Activated naive CD8-positive, alpha-beta T cell treated with anti-CD3 and anti-CD28 coated beads for 36 hours (primary cell): ENCODE data around the gene TATDN2. TPM values are rescaled to one million over a fixed set of nuclear protein-coding genes. Genes with fewer than 3 reads are reported as not detected.

ENCODE experiments used
- DNase-seq: peaks from one replicate; pipeline ENCODE4 v3.0.0; 2021
- H3K27ac Mint-ChIP-seq: one replicate; pipeline ENCODE4 v1.8.0; 2022; ENCODE audit warnings: mild to moderate bottlenecking, moderate library complexity, mixed read lengths
- H3K27me3 Mint-ChIP-seq: one replicate; pipeline ENCODE4 v1.8.0; 2022; ENCODE audit warnings: mild to moderate bottlenecking, mixed read lengths
- H3K36me3 Mint-ChIP-seq: one replicate; pipeline ENCODE4 v1.8.0; 2021; ENCODE audit warnings: mild to moderate bottlenecking, mixed read lengths
- H3K4me1 Mint-ChIP-seq: one replicate; pipeline ENCODE4 v1.8.0; 2021; ENCODE audit warnings: mixed read lengths
- H3K4me3 Mint-ChIP-seq: one replicate; pipeline ENCODE4 v1.8.0; 2022; ENCODE audit warnings: mild to moderate bottlenecking, moderate library complexity, mixed read lengths
- H3K9me3 Mint-ChIP-seq: one replicate; pipeline ENCODE4 v1.8.0; 2022; ENCODE audit warnings: mixed read lengths
- total RNA-seq, 2 experiments: library from RNA; stranded (reverse); gene quantifications; one replicate each; pipeline ENCODE4 v1.2.3, GENCODE V29; 2021

Gene TATDN2
- total RNA-seq, 2 experiments from 2014 or later = 41.6 to 48.5 TPM

GRCh38 chr3:10306156-10306555 is 57.9 kb downstream of the TATDN2 start:
- Mint-ChIP-seq H3K27ac (peak overlapping the region; percentile 5), H3K4me1 (peaks cover 6% of the 10 kb centered on the region), H3K4me3 (no peak overlapping the region), H3K9me3 (no peaks in the 10 kb centered on the region), H3K27me3 (no peaks in the 10 kb centered on the region), H3K36me3 (peaks cover 22% of the 10 kb centered on the region)
- DNase-seq = no peak

- peaks cover 20% of the 10 kb centered on the region for H3K36me3 Mint-ChIP-seq
- no peak overlapping the region for H3K27ac Mint-ChIP-seq
Measured at GRCh38 chr3:10308678-10309077, 60.4 kb downstream of the TATDN2 start.

GRCh38 chr3:10309736-10310135 is 61.5 kb downstream of the TATDN2 start:
- Mint-ChIP-seq H3K4me3 (no peak overlapping the region), H3K9me3 (no peaks in the 10 kb centered on the region), H3K36me3 (peaks cover 19% of the 10 kb centered on the region), H3K4me1 (peaks cover 6% of the 10 kb centered on the region), H3K27ac (peak overlapping the region; percentile 72), H3K27me3 (no peaks in the 10 kb centered on the region)
- no peak for DNase-seq

More at GRCh38 chr3:10308678-10309077, 60.4 kb downstream of the TATDN2 start:
- Mint-ChIP-seq H3K9me3 (no peaks in the 10 kb centered on the region), H3K4me3 (no peak overlapping the region), H3K27me3 (no peaks in the 10 kb centered on the region), H3K4me1 (peaks cover 6% of the 10 kb centered on the region)
- DNase-seq = no peak

- Mint-ChIP-seq H3K27me3 (no peaks in the 10 kb centered on the region), H3K27ac (peak overlapping the region; percentile 39), H3K4me3 (no peak overlapping the region), H3K36me3 (peaks cover 19% of the 10 kb centered on the region), H3K9me3 (no peaks in the 10 kb centered on the region), H3K4me1 (peaks cover 6% of the 10 kb centered on the region)
- DNase-seq = no peak
Measured at GRCh38 chr3:10310578-10310977, 62.3 kb downstream of the TATDN2 start.

DNA sequence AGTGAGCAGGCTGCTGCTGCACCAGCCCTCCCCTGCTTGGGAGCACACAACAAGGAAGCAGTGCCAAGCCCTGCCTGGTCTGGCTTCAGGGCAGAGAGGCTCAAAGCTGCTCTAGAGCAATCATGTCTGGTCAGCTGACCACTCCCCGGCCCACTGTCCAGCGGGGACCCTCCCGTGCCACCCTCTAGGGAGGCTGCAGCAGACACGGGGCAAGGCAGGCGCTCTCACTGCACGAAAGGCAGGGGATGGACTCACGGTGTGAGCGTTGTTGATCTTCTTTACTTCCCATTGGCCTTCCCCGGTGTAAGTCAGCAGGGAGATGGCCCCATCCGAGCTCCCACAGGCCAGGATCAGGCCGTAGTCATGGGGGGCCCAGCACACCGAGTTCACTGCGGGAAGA is 63.5 kb downstream of the TATDN2 start:
- peaks cover 6% of the 10 kb centered on the region for H3K4me1 Mint-ChIP-seq
- no peaks in the 10 kb centered on the region for H3K9me3 Mint-ChIP-seq
- H3K27ac Mint-ChIP-seq = no peak overlapping the region
- peaks cover 19% of the 10 kb centered on the region for H3K36me3 Mint-ChIP-seq
- H3K4me3 Mint-ChIP-seq = no peak overlapping the region
- H3K27me3 Mint-ChIP-seq = no peaks in the 10 kb centered on the region
- no peak for DNase-seq

GRCh38 chr3:10312391-10312790 is 64.1 kb downstream of the TATDN2 start:
- no peaks in the 10 kb centered on the region for H3K27me3 Mint-ChIP-seq
- no peaks in the 10 kb centered on the region for H3K9me3 Mint-ChIP-seq
- peak overlapping the region; percentile 29 for H3K27ac Mint-ChIP-seq
- H3K4me3 Mint-ChIP-seq = no peak overlapping the region
- peaks cover 19% of the 10 kb centered on the region for H3K36me3 Mint-ChIP-seq
- no peak for DNase-seq
- peaks cover 8% of the 10 kb centered on the region for H3K4me1 Mint-ChIP-seq

DNA sequence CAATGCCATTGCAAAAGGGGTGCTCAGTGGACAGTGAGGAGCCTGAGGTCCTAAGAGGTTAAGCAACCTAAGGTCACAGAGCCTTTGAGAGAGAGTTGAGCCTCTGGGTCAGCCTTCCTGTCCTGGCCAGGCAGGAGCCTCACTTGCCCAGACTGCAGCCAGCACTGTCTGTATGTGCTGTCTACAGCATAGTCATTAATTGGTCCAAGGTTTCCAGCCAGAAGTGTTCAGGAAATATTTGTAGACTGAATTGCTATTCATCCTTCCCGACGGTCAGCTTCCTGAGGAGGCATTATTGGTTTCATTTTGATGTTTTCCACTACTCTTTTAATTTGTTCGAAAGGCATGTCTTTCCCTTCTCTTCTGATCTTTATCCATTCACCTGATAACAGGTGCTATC is 64.6 kb downstream of the TATDN2 start:
- DNase-seq = no peak
- Mint-ChIP-seq H3K4me1 (peaks cover 12% of the 10 kb centered on the region), H3K9me3 (no peaks in the 10 kb centered on the region), H3K36me3 (peaks cover 19% of the 10 kb centered on the region), H3K4me3 (no peak overlapping the region), H3K27ac (no peak overlapping the region), H3K27me3 (no peaks in the 10 kb centered on the region)

DNA sequence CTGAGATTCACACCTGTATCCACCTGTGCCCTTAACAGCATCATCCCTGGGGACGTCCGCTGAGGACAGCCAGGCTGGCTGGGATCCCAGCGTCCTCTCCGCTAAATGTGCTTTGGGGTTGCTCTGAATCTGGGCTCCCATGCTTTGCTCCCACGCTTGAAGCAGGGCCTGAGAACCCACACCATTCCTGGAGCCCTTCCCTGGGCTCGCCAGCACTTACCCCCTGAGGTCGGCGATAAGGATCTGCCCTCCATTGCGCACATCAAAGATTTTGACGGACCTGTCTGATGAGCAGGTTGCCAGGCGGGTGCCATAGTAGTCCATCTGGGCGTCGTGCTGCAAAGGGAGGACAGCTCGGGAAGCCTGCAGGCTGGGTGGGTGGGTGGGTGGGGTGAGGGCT is 66.8 kb downstream of the TATDN2 start:
- no peak for DNase-seq
- peaks cover 26% of the 10 kb centered on the region for H3K4me1 Mint-ChIP-seq
- no peak overlapping the region for H3K27ac Mint-ChIP-seq
- peaks cover 11% of the 10 kb centered on the region for H3K36me3 Mint-ChIP-seq
- no peaks in the 10 kb centered on the region for H3K27me3 Mint-ChIP-seq
- no peaks in the 10 kb centered on the region for H3K9me3 Mint-ChIP-seq
- H3K4me3 Mint-ChIP-seq = no peak overlapping the region

DNA sequence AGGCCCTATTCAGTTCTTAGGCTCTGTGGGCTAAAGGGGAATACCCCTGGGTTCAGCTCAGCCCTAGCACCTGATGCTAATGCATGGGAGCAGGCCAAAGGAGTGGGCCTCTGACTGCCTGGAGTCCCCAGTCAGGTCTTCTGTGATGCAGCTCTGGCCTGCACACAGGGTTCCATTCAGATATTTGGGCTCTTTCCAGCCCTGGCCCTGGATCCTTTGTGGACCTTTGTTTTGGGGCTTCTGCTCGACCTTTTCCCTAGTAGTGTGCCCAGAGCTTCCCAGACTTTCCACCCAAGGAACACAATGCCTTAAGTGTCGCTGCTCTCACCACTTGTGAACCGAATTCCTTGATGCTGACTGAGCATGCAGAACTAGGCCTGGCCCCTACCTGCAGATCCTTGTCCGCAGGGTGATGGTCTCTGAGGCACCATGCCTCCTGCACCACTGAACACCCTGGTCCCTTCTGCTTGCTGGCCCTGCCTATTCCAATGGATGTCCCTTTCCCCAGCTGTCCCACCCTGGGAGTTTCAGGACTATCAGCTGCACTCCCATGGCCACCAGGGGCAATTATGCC is 67.6 kb downstream of the TATDN2 start:
- H3K4me1 Mint-ChIP-seq = peaks cover 21% of the 10 kb centered on the region
- peaks cover 7% of the 10 kb centered on the region for H3K36me3 Mint-ChIP-seq
- no peaks in the 10 kb centered on the region for H3K27me3 Mint-ChIP-seq
- no peaks in the 10 kb centered on the region for H3K9me3 Mint-ChIP-seq
- H3K4me3 Mint-ChIP-seq = no peak overlapping the region
- DNase-seq = no peak
- no peak overlapping the region for H3K27ac Mint-ChIP-seq

DNA sequence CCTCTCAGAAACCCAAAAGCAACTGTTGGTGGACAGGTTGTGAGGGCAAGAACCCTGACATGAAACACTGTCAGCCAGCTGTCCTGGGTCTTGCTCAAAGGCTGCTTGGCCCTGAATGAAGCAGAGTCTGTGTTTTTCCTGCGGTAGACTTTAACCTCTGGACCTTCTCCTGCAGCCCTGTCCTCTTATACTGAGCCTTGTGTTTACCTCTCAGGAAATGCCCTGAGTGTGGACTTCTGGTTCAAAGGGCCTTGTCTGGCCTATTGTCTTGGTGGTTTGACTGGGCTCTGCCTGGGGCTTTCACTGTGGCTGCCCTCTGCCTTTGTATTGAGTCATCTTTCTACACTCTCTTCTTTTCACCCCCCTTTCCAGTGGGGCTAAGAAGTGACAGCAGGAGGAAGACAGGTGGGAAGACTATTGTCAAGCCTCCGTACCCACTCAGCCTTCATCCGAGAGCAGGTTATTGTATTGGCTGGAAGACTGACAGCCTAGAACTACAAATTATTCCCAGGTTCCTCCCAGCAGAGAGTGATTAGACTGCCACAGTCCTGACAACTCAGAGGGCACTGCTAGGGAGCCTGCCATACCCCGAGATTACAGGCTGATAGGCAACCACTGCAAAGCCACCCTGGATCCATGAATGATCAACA is 69.2 kb downstream of the TATDN2 start:
- Mint-ChIP-seq H3K27ac (no peak overlapping the region), H3K27me3 (no peaks in the 10 kb centered on the region), H3K4me1 (peaks cover 23% of the 10 kb centered on the region), H3K4me3 (no peak overlapping the region), H3K36me3 (peaks cover 7% of the 10 kb centered on the region), H3K9me3 (no peaks in the 10 kb centered on the region)
- no peak for DNase-seq

DNA sequence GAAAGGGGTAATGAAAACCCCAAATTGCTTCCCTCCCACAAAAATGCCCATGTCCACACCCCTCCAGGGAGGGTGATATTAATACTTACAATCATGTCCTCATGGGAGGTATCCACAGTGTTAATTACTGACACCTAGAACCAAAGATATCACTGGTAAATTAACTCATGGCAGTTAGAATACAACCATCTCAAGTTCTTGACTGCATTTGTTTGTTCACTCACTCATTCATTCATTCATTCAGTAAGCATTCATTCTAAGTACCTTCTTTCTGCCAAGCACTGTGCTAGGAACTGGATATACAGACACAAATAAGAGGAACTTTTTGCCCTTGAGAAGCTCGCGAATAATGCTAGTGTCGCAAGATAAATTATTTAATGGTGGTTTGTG is 69.7 kb downstream of the TATDN2 start:
- no peak overlapping the region for H3K27ac Mint-ChIP-seq
- no peak overlapping the region for H3K4me3 Mint-ChIP-seq
- H3K36me3 Mint-ChIP-seq = peaks cover 5% of the 10 kb centered on the region
- DNase-seq = no peak
- no peaks in the 10 kb centered on the region for H3K27me3 Mint-ChIP-seq
- no peaks in the 10 kb centered on the region for H3K9me3 Mint-ChIP-seq
- peaks cover 23% of the 10 kb centered on the region for H3K4me1 Mint-ChIP-seq

- Mint-ChIP-seq H3K27ac (no peak overlapping the region), H3K9me3 (no peaks in the 10 kb centered on the region), H3K27me3 (no peaks in the 10 kb centered on the region), H3K4me3 (peak overlapping the region; percentile 93), H3K4me1 (peaks cover 23% of the 10 kb centered on the region), H3K36me3 (peaks cover 3% of the 10 kb centered on the region)
- no peak for DNase-seq
Measured at GRCh38 chr3:10319251-10319650, 71.0 kb downstream of the TATDN2 start.

- peaks cover 3% of the 10 kb centered on the region for H3K36me3 Mint-ChIP-seq
- H3K27me3 Mint-ChIP-seq = no peaks in the 10 kb centered on the region
- no peak overlapping the region for H3K27ac Mint-ChIP-seq
Measured at GRCh38 chr3:10319804-10320203, 71.5 kb downstream of the TATDN2 start.

DNA sequence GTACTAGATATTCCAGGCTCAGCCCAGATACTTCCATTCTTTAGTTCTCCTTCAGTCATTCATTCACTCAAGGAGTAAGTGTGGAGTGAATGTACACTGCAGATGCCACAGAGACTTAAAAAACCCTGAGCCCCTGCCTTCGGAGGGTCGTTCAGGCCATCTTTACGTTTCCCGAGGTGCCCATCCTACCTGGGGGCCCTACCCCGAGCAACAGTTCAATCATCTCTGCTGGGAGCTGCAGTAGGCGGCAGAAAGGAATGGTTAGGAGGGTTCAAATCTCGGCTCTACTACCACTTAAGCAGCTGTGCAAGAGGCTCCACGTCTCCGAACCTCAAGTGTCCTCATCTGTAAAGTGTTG is 72.0 kb downstream of the TATDN2 start:
- H3K27ac Mint-ChIP-seq = peak overlapping the region; percentile 78
- H3K36me3 Mint-ChIP-seq = peaks cover 3% of the 10 kb centered on the region
- DNase-seq = no peak
- H3K4me1 Mint-ChIP-seq = peaks cover 23% of the 10 kb centered on the region
- no peaks in the 10 kb centered on the region for H3K9me3 Mint-ChIP-seq
- peak overlapping the region; percentile 93 for H3K4me3 Mint-ChIP-seq
- H3K27me3 Mint-ChIP-seq = no peaks in the 10 kb centered on the region

More at GRCh38 chr3:10319804-10320203, 71.5 kb downstream of the TATDN2 start:
- Mint-ChIP-seq H3K4me3 (peak overlapping the region; percentile 93), H3K4me1 (peaks cover 23% of the 10 kb centered on the region), H3K9me3 (no peaks in the 10 kb centered on the region)
- no peak for DNase-seq

DNA sequence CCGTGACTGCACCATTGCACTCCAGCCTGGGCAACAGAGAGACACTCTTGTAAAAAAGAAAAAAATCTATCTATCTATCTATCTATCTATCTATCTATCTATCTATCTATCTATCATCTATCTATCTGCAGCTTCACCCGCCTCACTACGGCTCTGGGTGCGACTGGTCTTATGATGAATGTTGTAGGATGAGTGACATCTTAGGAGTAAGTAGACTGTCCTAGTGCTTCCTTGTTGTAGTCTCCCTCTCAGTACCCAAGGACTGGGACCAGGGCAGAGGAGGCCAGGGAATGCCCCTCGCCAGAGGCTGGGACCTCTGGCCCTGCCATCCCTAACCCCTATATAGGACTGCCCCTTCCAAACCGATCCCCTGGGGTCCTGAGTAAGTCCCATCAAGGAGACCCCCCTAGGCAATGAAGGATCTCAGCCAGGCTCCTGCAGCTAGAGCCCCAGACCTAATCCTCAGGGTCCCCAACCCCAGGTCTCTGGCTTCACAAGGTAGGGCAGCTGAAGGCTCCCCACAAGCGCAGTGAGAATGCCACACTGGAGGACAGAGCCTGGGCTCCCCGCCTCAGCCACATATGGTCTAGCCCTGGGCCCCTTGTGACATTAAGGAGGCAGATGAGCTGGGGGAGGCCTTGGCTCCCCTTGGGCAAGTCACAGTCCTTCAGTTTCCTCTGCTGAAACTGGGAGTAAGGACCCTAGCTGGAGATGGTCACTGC is 73.5 kb downstream of the TATDN2 start:
- Mint-ChIP-seq H3K9me3 (no peaks in the 10 kb centered on the region), H3K27me3 (peaks cover 8% of the 10 kb centered on the region), H3K27ac (no peak overlapping the region), H3K36me3 (peaks cover 3% of the 10 kb centered on the region), H3K4me1 (peaks cover 23% of the 10 kb centered on the region), H3K4me3 (peak overlapping the region; percentile 18)
- DNase-seq = no peak

- Mint-ChIP-seq H3K27ac (no peak overlapping the region), H3K4me3 (no peak overlapping the region), H3K9me3 (no peaks in the 10 kb centered on the region), H3K4me1 (peaks cover 23% of the 10 kb centered on the region), H3K36me3 (peaks cover 3% of the 10 kb centered on the region), H3K27me3 (peaks cover 9% of the 10 kb centered on the region)
- no peak for DNase-seq
Measured at GRCh38 chr3:10322352-10322710, 74.1 kb downstream of the TATDN2 start.
